HepG2 (cell line): ENCODE data around the gene PRELID1.

ENCODE experiments used
- KDM4B ChIP-seq: sonication (generic); formaldehyde crosslinking; IDR thresholded peaks from 2 replicates; pipeline ENCODE4 v1.4.0; 2020; ENCODE audit warnings: missing genetic modification reagents
- PHF8 ChIP-seq: sonication (generic); formaldehyde crosslinking; IDR thresholded peaks from 2 replicates; pipeline ENCODE4 v1.5.0; 2020; ENCODE audit warnings: missing genetic modification reagents
- POLR2A ChIP-seq, 2 experiments: IDR thresholded peaks; 2 replicates each; pipeline ENCODE4 v1.6.1; 2011; ENCODE audit warnings: low read depth in 2 of 2, low read length in 2 of 2, mild to moderate bottlenecking in 1 of 2, moderate library complexity in 1 of 2; ENCODE audit not compliant: insufficient read depth in 1 of 2
- SP2 ChIP-seq: sonication (generic); formaldehyde crosslinking; IDR thresholded peaks from 2 replicates; pipeline ENCODE4 v1.5.1; 2020; ENCODE audit warnings: mild to moderate bottlenecking, missing genetic modification reagents
- SRF ChIP-seq: IDR thresholded peaks from 2 replicates; pipeline ENCODE4 v1.6.1; 2011; ENCODE audit warnings: mild to moderate bottlenecking, low read depth, low read length, moderate library complexity
- TBX3 ChIP-seq: fragments of 450-650 bp; IDR thresholded peaks from 2 replicates; pipeline ENCODE4 v1.6.1; 2017; ENCODE audit warnings: antibody characterized with exemption, mild to moderate bottlenecking, inconsistent platforms, borderline replicate concordance
- ZFP91 ChIP-seq: sonication (generic); formaldehyde crosslinking; IDR thresholded peaks from 2 replicates; pipeline ENCODE4 v1.9.0; 2022; ENCODE audit warnings: missing genetic modification reagents, mild to moderate bottlenecking, borderline replicate concordance
- ZNF547 ChIP-seq: sonication (generic); formaldehyde crosslinking; IDR thresholded peaks from 2 replicates; pipeline ENCODE4 v1.5.1; 2020; ENCODE audit warnings: mild to moderate bottlenecking, missing genetic modification reagents
- TF ChIP-seq, protein P1 (sequence below): sonication (generic); formaldehyde crosslinking; IDR thresholded peaks from 2 replicates; pipeline ENCODE4 v1.5.0; 2020; ENCODE audit warnings: mild to moderate bottlenecking, missing genetic modification reagents, moderate library complexity
- TF ChIP-seq, protein P2 (sequence below): sonication (generic); formaldehyde crosslinking; IDR thresholded peaks from 2 replicates; pipeline ENCODE4 v1.4.0; 2020; ENCODE audit warnings: missing genetic modification reagents
- TF ChIP-seq, protein P3 (sequence below): sonication (generic); formaldehyde crosslinking; IDR thresholded peaks from 2 replicates; pipeline ENCODE4 v1.8.0; 2022; ENCODE audit warnings: missing genetic modification reagents, mild to moderate bottlenecking, inconsistent platforms, borderline replicate concordance

DNA sequence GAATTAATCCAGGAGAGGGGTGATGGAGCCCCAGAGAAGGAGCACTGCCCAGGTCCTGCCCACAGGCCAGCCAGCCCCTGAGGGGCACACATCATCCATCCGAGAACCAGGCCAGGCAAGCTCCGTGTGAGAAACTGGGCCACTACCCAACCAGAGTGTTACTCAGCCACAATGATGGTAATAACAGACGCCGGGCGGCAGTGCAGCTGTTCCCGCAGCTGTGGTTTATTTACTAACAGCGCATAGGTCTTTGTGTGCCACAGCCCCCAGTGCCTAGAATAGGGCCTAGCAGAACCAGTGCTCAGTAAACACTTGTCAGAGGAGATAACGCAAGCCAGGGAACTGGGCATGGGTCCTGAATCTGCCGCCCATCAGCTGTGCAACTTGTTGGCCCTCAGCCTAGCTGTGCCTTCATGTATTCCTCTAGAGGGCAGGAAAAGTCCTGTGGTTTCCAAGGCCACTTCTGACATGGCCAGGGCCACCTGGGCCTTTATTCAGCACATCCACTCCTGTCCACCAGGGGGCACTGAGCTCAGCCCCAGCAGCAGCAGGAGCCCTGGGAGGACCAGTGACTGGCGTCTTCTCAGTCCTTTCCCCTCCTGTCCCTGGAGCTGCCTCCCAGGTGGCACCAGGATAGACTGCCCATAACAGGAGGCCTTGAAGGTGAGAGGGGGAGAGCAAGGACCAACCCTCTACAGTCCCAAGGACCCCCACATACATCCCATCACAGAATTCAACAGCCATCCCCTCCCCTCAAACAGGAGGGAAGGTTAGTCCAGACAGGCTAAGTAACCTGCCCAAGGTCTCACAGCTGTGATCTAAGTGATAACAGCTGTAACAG lies 6.0 kb downstream of the PRELID1 start:
- TF ChIP-seq, protein P1, sequence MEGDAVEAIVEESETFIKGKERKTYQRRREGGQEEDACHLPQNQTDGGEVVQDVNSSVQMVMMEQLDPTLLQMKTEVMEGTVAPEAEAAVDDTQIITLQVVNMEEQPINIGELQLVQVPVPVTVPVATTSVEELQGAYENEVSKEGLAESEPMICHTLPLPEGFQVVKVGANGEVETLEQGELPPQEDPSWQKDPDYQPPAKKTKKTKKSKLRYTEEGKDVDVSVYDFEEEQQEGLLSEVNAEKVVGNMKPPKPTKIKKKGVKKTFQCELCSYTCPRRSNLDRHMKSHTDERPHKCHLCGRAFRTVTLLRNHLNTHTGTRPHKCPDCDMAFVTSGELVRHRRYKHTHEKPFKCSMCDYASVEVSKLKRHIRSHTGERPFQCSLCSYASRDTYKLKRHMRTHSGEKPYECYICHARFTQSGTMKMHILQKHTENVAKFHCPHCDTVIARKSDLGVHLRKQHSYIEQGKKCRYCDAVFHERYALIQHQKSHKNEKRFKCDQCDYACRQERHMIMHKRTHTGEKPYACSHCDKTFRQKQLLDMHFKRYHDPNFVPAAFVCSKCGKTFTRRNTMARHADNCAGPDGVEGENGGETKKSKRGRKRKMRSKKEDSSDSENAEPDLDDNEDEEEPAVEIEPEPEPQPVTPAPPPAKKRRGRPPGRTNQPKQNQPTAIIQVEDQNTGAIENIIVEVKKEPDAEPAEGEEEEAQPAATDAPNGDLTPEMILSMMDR: peak; percentile 95
- TF ChIP-seq POLR2A (IDR thresholded peaks at IDR 0.05; ENCODE audit: insufficient read depth in 1 of 2, low read depth in 2 of 2, low read length in 2 of 2): no peak
- no peak for TF ChIP-seq SRF
- no peak for TF ChIP-seq SP2 (CRISPR knock-in tag)
- peak; percentile 50 for TF ChIP-seq ZFP91 (CRISPR knock-in tag)
- TF ChIP-seq, protein P2, sequence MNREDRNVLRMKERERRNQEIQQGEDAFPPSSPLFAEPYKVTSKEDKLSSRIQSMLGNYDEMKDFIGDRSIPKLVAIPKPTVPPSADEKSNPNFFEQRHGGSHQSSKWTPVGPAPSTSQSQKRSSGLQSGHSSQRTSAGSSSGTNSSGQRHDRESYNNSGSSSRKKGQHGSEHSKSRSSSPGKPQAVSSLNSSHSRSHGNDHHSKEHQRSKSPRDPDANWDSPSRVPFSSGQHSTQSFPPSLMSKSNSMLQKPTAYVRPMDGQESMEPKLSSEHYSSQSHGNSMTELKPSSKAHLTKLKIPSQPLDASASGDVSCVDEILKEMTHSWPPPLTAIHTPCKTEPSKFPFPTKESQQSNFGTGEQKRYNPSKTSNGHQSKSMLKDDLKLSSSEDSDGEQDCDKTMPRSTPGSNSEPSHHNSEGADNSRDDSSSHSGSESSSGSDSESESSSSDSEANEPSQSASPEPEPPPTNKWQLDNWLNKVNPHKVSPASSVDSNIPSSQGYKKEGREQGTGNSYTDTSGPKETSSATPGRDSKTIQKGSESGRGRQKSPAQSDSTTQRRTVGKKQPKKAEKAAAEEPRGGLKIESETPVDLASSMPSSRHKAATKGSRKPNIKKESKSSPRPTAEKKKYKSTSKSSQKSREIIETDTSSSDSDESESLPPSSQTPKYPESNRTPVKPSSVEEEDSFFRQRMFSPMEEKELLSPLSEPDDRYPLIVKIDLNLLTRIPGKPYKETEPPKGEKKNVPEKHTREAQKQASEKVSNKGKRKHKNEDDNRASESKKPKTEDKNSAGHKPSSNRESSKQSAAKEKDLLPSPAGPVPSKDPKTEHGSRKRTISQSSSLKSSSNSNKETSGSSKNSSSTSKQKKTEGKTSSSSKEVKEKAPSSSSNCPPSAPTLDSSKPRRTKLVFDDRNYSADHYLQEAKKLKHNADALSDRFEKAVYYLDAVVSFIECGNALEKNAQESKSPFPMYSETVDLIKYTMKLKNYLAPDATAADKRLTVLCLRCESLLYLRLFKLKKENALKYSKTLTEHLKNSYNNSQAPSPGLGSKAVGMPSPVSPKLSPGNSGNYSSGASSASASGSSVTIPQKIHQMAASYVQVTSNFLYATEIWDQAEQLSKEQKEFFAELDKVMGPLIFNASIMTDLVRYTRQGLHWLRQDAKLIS (CRISPR knock-in tag): no peak
- no peak for TF ChIP-seq TBX3
- TF ChIP-seq ZNF547 (CRISPR knock-in tag): no peak
- TF ChIP-seq KDM4B: no peak
- TF ChIP-seq PHF8 (CRISPR knock-in tag): no peak
- TF ChIP-seq, protein P3, sequence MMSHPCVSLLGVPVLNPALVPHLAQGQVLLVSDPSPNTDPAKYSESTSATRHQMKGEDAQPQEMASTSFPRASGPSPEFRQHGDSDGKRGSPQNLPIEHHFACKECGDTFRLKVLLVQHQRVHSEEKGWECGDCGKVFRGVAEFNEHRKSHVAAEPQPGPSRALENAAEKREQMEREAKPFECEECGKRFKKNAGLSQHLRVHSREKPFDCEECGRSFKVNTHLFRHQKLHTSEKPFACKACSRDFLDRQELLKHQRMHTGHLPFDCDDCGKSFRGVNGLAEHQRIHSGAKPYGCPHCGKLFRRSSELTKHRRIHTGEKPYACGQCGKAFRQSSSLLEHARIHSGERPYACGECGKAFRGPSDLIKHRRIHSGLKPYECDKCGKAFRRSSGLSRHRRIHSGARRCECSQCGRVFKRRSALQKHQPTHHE (CRISPR knock-in tag): no peak
